Liver (tissue), 9 donors: ENCODE measurements around the gene SLC6A12. TPM values are rescaled to one million over a fixed set of nuclear protein-coding genes. Genes with fewer than 3 reads are reported as not detected.

Source experiments
- DNase-seq: peaks from one replicate; pipeline ENCODE4 v3.0.0-alpha.2; 2017; ENCODE audit warnings: low spot score
- H3K27ac ChIP-seq, 2 donors: one replicate each; pipeline ENCODE4 v1.7.0; 2013; ENCODE audit warnings: inconsistent platforms in 2 of 2, low read length in 2 of 2, control low read depth in 1 of 2, low read depth in 1 of 2, mild to moderate bottlenecking in 1 of 2
- H3K27me3 ChIP-seq, 4 donors: one replicate each; pipeline versions ENCODE4 v1.6.1 to v1.7.0; 2013; ENCODE audit warnings: low read length in 3 of 4, inconsistent platforms in 1 of 4, mild to moderate bottlenecking in 1 of 4, moderate library complexity in 1 of 4; ENCODE audit not compliant: control insufficient read depth in 4 of 4, insufficient read depth in 4 of 4
- H3K36me3 ChIP-seq, 4 donors: one replicate each; pipeline versions ENCODE4 v1.6.1 to v1.7.0; 2013; ENCODE audit warnings: low read length in 3 of 4, mild to moderate bottlenecking in 3 of 4, low read depth in 1 of 4, moderate library complexity in 1 of 4; ENCODE audit not compliant: control insufficient read depth in 4 of 4, insufficient read depth in 3 of 4
- H3K4me1 ChIP-seq, 4 donors: one replicate each; pipeline versions ENCODE4 v1.6.1 to v1.7.0; 2013; ENCODE audit warnings: low read length in 3 of 4, mild to moderate bottlenecking in 3 of 4, moderate library complexity in 1 of 4; ENCODE audit not compliant: control insufficient read depth in 4 of 4, insufficient read depth in 4 of 4
- H3K4me3 ChIP-seq, 3 donors: one replicate each; pipeline versions ENCODE4 v1.6.1 to v1.7.0; 2013; ENCODE audit warnings: low read length in 3 of 3, control low read depth in 1 of 3, low read depth in 1 of 3, mild to moderate bottlenecking in 1 of 3
- H3K9ac ChIP-seq, 2 donors: one replicate each; pipeline ENCODE4 v1.7.0; 2013; ENCODE audit warnings: low read length in 2 of 2, mild to moderate bottlenecking in 2 of 2, moderate library complexity in 2 of 2, control low read depth in 1 of 2, low read depth in 1 of 2
- H3K9me3 ChIP-seq, 4 donors: one replicate each; pipeline versions ENCODE4 v1.6.1 to v1.7.0; 2013; ENCODE audit warnings: low read length in 3 of 4; ENCODE audit not compliant: control insufficient read depth in 4 of 4
- ATF3 ChIP-seq: IDR thresholded peaks from 2 replicates; pipeline ENCODE4 v1.6.1; 2016; ENCODE audit warnings: antibody characterized with exemption
- CTCF ChIP-seq: fragments of 150-350 bp; IDR thresholded peaks from 2 replicates; pipeline ENCODE4 v1.5.1; 2017; ENCODE audit warnings: improper control_type of control experiment, low read depth, low read length; ENCODE audit not compliant: missing input control
- EGR1 ChIP-seq, 2 donors: IDR thresholded peaks; 2 replicates each; pipeline ENCODE4 v1.6.1; 2016 to 2018; ENCODE audit warnings: antibody characterized with exemption in 2 of 2, low read depth in 2 of 2
- FOXA1 ChIP-seq: IDR thresholded peaks from 2 replicates; pipeline ENCODE4 v1.6.1; 2016; ENCODE audit warnings: antibody characterized with exemption
- FOXA2 ChIP-seq: IDR thresholded peaks from 2 replicates; pipeline ENCODE4 v1.6.1; 2016; ENCODE audit warnings: antibody characterized with exemption
- GABPA ChIP-seq, 2 donors: IDR thresholded peaks in 1 of 2; conservative IDR thresholded peaks in 1 of 2; 2 replicates each; pipeline ENCODE4 v1.6.1; 2016; ENCODE audit warnings: antibody characterized with exemption in 2 of 2, mild to moderate bottlenecking in 1 of 2, moderate library complexity in 1 of 2
- HNF4A ChIP-seq, 2 donors: conservative IDR thresholded peaks; 2 replicates each; pipeline ENCODE4 v1.6.1; 2016; ENCODE audit warnings: antibody characterized with exemption in 2 of 2, mild to moderate bottlenecking in 2 of 2
- HNF4G ChIP-seq: IDR thresholded peaks from 2 replicates; pipeline ENCODE4 v1.6.1; 2016; ENCODE audit warnings: antibody characterized with exemption
- JUND ChIP-seq, 2 donors: IDR thresholded peaks; 2 replicates each; pipeline ENCODE4 v1.6.1; 2016; ENCODE audit warnings: antibody characterized with exemption in 2 of 2
- MAX ChIP-seq: IDR thresholded peaks from 2 replicates; pipeline ENCODE4 v1.6.1; 2016; ENCODE audit warnings: antibody characterized with exemption
- NR2F2 ChIP-seq: IDR thresholded peaks from 2 replicates; pipeline ENCODE4 v1.6.1; 2016; ENCODE audit warnings: antibody characterized with exemption
- RXRA ChIP-seq, 2 donors: IDR thresholded peaks; 2 replicates each; pipeline ENCODE4 v1.6.1; 2017 to 2018; ENCODE audit warnings: antibody characterized with exemption in 2 of 2, mild to moderate bottlenecking in 1 of 2
- SP1 ChIP-seq: IDR thresholded peaks from 2 replicates; pipeline ENCODE4 v1.6.1; 2018; ENCODE audit warnings: antibody characterized with exemption, mild to moderate bottlenecking
- TAF1 ChIP-seq: conservative IDR thresholded peaks from 2 replicates; pipeline ENCODE4 v1.6.1; 2016; ENCODE audit warnings: antibody characterized with exemption, mild to moderate bottlenecking
- YY1 ChIP-seq: IDR thresholded peaks from 2 replicates; pipeline ENCODE4 v1.6.1; 2016; ENCODE audit warnings: antibody characterized with exemption, mild to moderate bottlenecking
- WGBS: extraction: QIAGEN DNeasy Blood & Tissue Kit; methylation state at CpG from one replicate; pipeline ENCODE4 v1.1.7; 2013; 5-methylcytosine and 5-hydroxymethylcytosine counted together
- polyA plus RNA-seq, 2 donors: library from polyadenylated mRNA; stranded (reverse) in 1 of 2; unstranded in 1 of 2; fragments of 200-250 nt in 1 of 2; fragments of >200 nt in 1 of 2; fragmentation: Nextera tagmentation in 1 of 2; extraction: Ambion mirVana in 1 of 2; gene quantifications; one replicate each; pipeline versions ENCODE4 v1.2.1 to v1.2.3, GENCODE V29; 2013 to 2015
- total RNA-seq, 2 donors: library from RNA; depleted of rRNA; stranded (reverse); fragments of >200 nt; gene quantifications; one replicate each; pipeline ENCODE4 v1.2.3, GENCODE V29; 2014
- TF ChIP-seq, protein P1 (sequence below): IDR thresholded peaks from 2 replicates; pipeline ENCODE4 v1.6.1; 2016; ENCODE audit warnings: antibody characterized with exemption
- TF ChIP-seq, protein P2 (sequence below): IDR thresholded peaks from 2 replicates; pipeline ENCODE4 v1.6.1; 2016; ENCODE audit warnings: antibody characterized with exemption, mild to moderate bottlenecking
- donor health status: healthy.
- donor health status: healthy.
- donor health status: healthy.
- donor health status: healthy.
- donor health status: healthy.

Gene SLC6A12
- total and polyA plus RNA-seq, 4 donors = 18.2 to 30.3 (median 23.2) TPM

- WGBS = 92% methylated on average over 3 of the region's 3 CpGs
- peaks cover 6 to 29% (median 14%) of the 10 kb centered on the region in 4 donors for H3K4me1 ChIP-seq
- H3K4me3 ChIP-seq = no peak overlapping the region
- H3K9me3 ChIP-seq = no peaks in the 10 kb centered on the region
- TF ChIP-seq RXRA (IDR thresholded peaks at IDR 0.05) (no peak), ATF3 (no peak), FOXA1 (no peak), MAX (no peak), HNF4G (no peak), JUND (IDR thresholded peaks at IDR 0.05) (no peak), YY1 (no peak), FOXA2 (no peak), SP1 (no peak), EGR1 (IDR thresholded peaks at IDR 0.05; ENCODE audit: low read depth in 2 of 2) (no peak), TAF1 (no peak), GABPA (IDR thresholded peaks at IDR 0.05 in 1 of 2, conservative IDR thresholded peaks at IDR 0.05 in 1 of 2) (no peak), HNF4A (conservative IDR thresholded peaks at IDR 0.05) (no peak), CTCF (no peak), NR2F2 (no peak)
- TF ChIP-seq, protein P1, sequence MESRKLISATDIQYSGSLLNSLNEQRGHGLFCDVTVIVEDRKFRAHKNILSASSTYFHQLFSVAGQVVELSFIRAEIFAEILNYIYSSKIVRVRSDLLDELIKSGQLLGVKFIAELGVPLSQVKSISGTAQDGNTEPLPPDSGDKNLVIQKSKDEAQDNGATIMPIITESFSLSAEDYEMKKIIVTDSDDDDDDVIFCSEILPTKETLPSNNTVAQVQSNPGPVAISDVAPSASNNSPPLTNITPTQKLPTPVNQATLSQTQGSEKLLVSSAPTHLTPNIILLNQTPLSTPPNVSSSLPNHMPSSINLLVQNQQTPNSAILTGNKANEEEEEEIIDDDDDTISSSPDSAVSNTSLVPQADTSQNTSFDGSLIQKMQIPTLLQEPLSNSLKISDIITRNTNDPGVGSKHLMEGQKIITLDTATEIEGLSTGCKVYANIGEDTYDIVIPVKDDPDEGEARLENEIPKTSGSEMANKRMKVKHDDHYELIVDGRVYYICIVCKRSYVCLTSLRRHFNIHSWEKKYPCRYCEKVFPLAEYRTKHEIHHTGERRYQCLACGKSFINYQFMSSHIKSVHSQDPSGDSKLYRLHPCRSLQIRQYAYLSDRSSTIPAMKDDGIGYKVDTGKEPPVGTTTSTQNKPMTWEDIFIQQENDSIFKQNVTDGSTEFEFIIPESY = no peak
- TF ChIP-seq, protein P2, sequence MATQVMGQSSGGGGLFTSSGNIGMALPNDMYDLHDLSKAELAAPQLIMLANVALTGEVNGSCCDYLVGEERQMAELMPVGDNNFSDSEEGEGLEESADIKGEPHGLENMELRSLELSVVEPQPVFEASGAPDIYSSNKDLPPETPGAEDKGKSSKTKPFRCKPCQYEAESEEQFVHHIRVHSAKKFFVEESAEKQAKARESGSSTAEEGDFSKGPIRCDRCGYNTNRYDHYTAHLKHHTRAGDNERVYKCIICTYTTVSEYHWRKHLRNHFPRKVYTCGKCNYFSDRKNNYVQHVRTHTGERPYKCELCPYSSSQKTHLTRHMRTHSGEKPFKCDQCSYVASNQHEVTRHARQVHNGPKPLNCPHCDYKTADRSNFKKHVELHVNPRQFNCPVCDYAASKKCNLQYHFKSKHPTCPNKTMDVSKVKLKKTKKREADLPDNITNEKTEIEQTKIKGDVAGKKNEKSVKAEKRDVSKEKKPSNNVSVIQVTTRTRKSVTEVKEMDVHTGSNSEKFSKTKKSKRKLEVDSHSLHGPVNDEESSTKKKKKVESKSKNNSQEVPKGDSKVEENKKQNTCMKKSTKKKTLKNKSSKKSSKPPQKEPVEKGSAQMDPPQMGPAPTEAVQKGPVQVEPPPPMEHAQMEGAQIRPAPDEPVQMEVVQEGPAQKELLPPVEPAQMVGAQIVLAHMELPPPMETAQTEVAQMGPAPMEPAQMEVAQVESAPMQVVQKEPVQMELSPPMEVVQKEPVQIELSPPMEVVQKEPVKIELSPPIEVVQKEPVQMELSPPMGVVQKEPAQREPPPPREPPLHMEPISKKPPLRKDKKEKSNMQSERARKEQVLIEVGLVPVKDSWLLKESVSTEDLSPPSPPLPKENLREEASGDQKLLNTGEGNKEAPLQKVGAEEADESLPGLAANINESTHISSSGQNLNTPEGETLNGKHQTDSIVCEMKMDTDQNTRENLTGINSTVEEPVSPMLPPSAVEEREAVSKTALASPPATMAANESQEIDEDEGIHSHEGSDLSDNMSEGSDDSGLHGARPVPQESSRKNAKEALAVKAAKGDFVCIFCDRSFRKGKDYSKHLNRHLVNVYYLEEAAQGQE = no peak
- H3K27ac ChIP-seq = no peak overlapping the region
- H3K27me3 ChIP-seq = no peaks in the 10 kb centered on the region
- no peak overlapping the region for H3K9ac ChIP-seq
- H3K36me3 ChIP-seq = no peaks in the 10 kb centered on the region
- DNase-seq = no peak
These were observed 35.2 kb downstream of the SLC6A12 start for GRCh38 chr12:178829-179109.
